NCI-H1436 (cell line): ENCODE measurements around the gene PIN4.
A peak's percentile ranks its signal among the peaks of the same experiment; 100 is the strongest.
"Not testable (repeated sequence)": the region's sequence is repeated elsewhere in the genome, so short reads cannot be mapped to it uniquely, and the experiment has no call there.

Experiments
- DNase-seq: peaks from one replicate; lab custom pipeline; 2025; lab: John Stamatoyannopoulos, UW

The PIN4 gene

GRCh38 chrX:72202792-72203401 lies 21.3 kb downstream of the PIN4 start:
- no peak for DNase-seq

- DNase-seq: no peak
Measured at GRCh38 chrX:72203421-72203820, 21.9 kb downstream of the PIN4 start.

GRCh38 chrX:72205706-72206105 lies 24.1 kb downstream of the PIN4 start:
- no peak for DNase-seq

GRCh38 chrX:72207366-72207765 lies 25.8 kb downstream of the PIN4 start:
- DNase-seq: no peak

GRCh38 chrX:72208126-72208800 lies 26.7 kb downstream of the PIN4 start:
- DNase-seq: no peak

GRCh38 chrX:72216973-72217372 lies 35.4 kb downstream of the PIN4 start:
- no peak for DNase-seq

GRCh38 chrX:72220375-72220774 lies 38.8 kb downstream of the PIN4 start:
- DNase-seq: not testable (repeated sequence)

GRCh38 chrX:72230290-72230689 lies 48.7 kb downstream of the PIN4 start:
- no peak for DNase-seq

- DNase-seq: no peak
Measured at GRCh38 chrX:72236841-72237240, 55.3 kb downstream of the PIN4 start.

- no peak for DNase-seq
Measured at GRCh38 chrX:72238183-72238582, 56.6 kb downstream of the PIN4 start.

GRCh38 chrX:72238721-72239475 lies 57.3 kb downstream of the PIN4 start, which contains the start of gene ERCC6L:
ERCC6L (minus strand) TSS chrX:72239027; CDS start chrX:72238911, 116 bp downstream.
- DNase-seq: peak; percentile 81

GRCh38 chrX:72240976-72241375 lies 59.4 kb downstream of the PIN4 start:
- no peak for DNase-seq

GRCh38 chrX:72243472-72243871 lies 61.9 kb downstream of the PIN4 start:
- peak; percentile 37 for DNase-seq

GRCh38 chrX:72245461-72246089 lies 64.0 kb downstream of the PIN4 start:
- peak; percentile 62 for DNase-seq

GRCh38 chrX:72247206-72247942 lies 65.8 kb downstream of the PIN4 start:
- peak; percentile 35 for DNase-seq
